D341Med (cell line): ENCODE measurements around the gene PRPF38B.

ENCODE experiments used
- DNase-seq: peaks from one replicate; pipeline ENCODE4 v3.0.0; 2012; ENCODE audit warnings: low spot score

The PRPF38B gene

DNA sequence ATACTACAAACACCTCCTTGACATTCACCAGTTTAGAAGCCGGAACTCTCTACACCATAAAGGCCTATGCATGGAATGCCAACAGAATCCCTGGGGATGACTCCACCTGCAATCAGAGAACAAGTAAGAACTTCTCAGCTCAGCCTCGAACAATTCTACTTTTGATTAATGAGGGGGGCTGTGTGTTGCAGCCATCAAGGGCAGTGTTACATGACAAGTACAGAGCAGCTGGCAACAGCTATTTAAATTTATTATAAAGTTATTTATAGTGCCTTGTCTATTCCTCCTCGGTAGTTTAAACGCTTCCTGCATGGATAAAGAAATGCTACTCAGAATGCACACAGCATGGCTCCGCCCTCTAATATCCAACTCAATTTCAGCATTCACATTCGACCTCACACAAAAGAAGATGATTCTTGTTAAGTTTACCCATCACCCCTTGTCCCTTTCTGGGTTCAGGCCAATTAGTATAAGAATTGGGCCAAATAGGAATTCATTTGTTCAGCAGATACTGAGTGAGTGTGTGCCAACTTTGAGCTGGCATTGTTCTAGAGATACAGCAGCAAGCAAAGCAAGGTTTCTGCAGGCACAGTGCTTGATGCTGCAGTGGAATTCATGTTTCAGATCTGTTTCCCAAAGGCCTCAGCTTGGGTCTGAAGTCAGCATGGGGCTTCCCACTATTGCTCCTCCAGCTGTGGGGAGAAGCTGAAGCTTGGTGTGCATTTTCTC lies 27.0 kb downstream of the PRPF38B start:
- DNase-seq: no peak

DNA sequence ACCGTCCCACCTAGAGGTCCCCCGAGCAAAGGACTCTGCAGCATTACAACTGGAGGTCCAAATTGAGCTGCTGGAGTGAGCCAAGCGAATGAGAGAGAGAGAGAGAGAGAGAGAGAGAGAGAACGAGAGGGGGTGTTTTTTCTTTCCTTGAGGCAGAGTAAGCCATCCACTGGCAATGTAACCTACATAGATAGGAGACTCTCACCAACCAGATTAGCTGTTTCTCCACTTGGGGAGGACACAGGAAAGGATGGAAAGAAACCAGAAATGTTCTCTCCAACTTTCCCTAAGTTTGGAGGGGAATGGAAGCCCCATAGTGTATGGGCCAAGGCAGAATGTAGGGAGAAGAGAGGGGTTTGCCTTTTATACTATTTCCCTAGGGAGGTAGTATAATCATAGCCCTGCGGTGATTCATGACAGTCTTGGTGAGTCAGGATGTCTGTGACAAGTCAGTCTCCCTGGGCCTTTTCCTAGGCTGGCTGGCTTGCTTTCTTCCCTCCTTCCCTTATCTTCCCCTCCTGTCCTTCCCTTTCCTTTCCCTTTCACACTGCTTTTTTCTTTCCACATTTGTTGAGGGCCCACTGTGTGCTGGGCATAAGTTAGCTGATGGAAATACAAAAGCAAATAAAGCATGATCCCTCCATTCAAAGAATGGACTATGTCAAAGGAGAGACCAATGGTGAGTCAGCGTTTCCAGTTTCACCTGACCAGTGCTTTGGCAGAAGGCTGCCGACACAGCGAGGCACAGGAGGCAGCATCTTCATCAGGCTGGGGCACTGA lies 27.7 kb downstream of the PRPF38B start:
- no peak for DNase-seq

DNA sequence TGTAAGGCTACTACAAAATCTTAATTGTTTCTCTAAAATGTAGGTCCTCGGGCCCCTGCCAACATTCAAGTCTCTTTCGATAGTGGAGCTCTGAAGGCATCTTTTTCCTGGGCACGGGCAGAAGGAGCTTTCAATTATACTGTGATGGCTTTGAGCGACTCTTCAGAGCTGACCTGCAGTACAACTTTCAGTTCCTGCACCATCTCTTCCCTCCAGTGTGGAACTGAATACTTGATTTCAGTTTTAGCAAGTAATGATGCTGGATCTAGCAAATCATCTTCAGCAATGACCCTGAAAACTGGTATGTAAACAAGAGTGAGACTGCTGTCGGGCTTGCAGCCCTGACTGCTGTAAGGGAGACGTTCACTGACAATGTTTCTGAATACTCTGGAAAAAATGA lies 30.2 kb downstream of the PRPF38B start:
- DNase-seq: no peak

DNA sequence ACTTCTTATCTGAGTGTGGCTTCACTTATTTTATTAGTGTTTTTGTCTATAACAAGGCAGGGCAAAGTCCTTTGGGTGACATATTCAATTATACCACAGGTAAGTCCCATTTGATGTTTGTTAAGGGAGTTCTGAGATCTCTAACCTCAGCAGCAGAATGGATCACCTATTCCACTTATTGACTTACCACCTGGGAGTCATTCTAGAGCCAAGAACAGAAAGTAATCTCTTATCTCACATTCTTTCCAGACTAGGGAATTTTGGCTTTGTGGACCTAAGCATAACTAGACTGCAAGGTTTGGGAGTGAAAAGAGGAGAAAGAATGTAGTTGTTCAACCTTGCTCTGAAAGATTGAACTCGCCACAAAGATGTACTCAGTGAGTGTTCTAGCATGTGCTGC lies 33.8 kb downstream of the PRPF38B start:
- DNase-seq: no peak

DNA sequence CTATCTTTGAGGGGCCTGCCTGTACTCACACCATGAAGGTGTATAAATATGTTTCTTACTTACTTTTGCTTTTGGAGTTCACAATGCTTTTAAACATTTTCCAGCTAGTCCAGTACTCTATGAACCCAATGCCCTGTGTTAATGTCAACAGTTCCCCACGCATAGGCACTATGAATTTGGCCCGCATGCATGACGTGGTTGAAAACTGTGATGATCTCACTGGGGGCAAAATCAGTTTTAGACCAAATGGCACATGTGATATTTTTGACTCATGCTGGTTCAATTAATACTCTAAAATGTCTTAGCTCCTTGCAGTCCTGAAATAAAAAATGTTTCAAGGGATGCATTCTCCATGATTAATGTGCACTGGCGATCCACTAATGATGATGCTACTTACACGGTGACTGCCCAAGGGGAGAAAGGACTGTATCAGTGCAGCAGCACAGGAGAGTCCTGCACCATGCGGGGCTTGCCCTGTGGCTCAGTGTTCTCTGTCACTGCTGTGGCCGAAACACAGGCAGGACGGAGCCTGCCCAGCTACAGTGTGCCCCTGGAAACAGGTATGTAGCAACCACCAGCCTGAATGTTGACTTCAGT lies 36.3 kb downstream of the PRPF38B start:
- no peak for DNase-seq

DNA sequence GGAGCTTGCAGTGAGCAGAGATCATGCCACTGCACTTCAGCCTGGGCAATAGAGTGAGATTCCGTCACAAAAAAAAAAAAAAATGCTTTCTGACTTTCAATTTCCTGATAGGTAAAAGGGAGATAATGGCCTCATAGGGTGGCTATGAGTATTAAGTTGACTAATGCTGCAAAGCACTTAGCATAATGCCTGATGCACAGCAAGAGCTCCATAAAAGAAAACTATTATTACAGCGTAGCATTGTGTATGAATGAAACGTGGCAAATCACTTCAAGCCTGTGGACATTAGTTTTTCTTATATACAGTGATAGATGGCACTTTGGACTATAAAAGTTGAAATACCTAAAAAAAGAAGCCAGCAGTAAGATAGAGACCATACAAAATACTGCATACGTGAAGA lies 37.4 kb downstream of the PRPF38B start:
- DNase-seq: no peak

DNA sequence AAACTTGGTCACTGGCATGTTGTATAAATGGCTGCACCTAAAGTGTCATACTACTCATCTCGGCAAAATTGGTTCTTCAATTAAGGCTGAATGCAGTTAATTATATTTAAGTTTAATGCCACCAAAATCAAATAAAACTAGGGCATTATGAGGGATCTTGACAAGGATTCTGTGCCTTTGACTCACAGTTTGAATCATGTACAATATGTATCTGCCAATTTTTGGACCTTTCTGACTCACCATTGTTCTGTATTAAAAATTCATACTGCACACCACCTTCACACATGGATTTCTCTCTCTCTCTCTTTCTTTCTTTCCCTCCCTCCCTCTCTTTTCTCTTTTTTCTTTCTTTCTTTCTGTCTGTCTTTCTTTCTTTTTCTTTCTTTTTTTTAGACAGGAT lies 40.3 kb downstream of the PRPF38B start:
- DNase-seq: no peak

DNA sequence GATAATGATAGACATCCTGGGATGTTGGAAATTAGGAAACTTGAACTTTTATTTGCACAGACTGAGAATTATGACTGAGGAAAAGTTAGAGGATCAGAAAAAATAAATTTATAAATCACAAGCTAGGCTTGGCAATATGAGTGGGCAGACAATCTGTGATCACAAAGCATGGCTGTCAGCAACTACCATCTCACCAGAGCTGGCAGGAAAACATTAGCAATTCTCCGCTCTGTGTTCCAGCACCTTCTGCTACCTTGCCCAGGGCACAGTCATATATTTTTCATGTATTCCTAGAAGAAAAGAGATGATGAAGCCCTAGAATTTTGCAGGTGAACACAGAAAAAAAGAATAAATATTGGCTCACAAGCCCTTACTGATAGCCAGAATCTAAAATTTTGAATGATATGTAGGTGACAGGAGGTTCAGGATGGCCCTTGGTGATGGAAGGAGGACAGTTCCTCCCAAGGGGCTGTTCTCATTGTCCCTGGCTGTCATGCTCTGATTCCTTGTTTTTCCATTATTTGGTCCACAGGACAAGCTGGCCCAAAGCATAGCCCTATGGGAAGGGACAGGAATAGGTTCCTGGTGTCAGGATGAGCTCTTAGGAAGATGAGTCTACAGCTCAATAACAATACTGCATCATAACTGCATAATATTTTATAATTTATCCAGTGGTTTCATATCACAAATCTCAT lies 42.2 kb downstream of the PRPF38B start:
- DNase-seq: no peak

DNA sequence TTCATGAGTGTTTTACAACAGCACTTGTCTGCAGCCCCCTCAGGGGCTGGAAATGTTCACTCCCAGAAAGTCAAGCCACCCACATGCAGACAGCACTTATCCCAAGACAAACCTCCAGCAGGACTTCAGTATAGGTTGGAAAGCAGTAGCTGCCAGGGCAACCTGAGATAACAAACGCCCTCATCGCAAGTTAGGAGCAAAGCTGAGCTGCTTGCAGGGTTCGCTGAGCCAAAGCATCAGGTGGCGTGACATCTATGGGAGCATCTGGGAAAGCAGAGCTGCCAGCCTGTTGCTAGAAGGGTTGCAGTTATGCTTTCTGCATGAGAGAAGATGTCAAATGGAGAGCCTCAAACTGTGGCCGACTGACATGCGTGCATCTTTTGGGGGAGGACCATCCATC lies 50.1 kb downstream of the PRPF38B start:
- no peak for DNase-seq

DNA sequence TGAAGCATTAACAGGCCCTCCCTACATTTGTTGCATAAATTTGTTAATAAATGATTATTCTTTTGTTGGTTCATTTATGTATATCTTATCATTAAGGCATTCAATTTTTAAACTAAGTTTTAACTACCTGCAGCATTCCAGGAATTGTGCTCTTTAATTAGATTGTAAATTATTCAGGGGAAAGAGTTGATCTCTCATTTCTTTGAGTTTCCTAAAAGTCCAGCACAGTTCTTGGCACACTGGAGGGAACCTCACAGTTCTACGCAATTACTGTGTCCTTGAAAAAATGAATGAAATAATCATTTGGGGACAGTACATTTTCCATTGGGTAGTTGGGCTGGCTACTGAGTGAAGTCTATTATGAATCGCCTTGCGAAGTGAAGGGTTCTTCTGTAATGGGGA lies 53.9 kb downstream of the PRPF38B start:
- no peak for DNase-seq

DNA sequence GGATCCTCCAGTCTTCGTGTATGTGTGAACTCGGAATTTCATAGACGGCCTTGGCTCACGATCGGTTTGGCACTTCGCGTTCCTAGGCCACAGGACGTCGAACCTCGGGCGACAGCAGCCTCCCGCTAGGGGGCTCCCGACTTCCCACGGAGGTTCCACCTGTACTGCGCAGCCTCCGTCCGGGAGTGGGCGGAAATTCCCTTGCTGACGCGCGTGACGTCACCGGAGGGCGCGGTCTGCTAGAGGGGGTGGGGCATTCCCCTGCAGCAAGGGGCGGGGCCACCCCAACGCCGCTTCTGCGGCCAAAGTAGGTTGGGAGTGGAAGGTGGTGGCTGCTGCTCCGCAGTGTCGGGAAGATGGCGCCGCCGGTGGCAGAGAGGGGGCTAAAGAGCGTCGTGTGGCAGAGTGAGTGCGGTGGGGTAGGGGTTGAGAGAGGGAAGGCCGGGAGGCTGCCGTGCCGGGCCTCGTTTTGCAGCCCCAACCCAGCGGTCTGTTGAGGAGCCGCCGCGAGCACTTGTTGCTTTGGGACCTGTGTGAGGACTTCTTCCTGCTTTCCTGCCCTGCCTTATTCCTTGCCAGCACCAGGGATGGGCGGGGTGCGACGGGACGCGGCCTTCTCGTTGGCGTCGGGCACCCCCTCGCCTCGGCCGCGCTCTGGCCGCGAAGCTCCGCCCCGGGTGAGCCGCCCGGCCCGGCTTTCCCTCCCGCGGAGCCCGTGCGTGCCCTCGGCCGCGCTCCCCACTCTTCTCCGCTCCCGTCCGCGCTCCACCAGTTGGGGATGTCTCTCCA lies 54.5 kb downstream of the PRPF38B start, which contains the start of gene STXBP3:
TSS of gene STXBP3 (plus strand) at position 293 of the 789 bp plus-strand sequence. CDS start at position 357, 64 bp downstream.
- DNase-seq: peak; percentile 96

DNA sequence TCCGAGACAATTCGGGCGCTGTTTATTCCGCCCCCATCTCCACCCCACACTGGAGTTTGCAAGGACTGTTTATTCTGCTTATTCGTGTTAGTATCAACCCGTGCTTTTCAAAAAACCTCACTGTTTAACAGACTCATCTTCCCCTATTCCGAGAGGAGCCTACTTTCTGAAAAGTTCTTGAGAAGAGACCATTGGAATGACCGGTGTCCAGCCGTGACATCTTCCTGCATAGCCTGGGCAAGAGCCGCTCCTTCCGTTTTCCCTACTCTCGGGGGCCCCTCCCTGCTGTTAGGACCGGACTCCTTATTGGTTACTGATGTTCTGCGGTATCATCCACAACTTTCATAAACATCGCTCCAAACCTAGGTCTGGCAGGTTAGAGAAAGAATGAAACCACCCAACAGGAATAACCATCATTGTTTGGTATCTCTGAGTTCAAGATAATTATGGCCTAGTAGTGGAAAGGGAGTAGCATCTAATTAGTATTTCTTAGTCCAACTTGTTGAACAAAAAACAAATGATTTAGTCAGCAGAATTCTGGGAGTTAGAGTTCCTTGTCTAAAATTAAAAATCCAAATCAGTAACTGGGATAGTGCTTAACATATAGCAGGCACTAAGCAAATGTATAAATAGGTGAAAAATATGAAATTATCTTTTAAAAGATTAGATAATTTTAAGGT lies 55.2 kb downstream of the PRPF38B start:
- DNase-seq: peak; percentile 54

DNA sequence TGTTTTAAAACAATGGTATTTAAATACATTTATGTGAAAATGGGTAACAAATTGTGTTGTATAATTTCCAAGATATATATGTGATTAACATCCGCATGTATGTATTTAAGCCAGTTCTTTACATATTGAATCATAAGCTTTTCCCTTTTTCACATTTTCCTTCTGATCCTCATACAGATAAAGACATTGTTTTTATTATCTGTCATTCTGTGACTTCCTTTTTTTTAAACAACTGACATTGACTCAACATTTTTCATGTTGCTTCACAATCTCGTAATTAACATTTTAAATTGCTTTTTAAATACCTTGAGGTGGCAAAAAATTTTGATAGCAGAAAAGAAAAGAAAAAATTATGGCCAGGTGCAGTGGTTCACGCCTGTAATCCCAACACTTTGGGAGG lies 55.8 kb downstream of the PRPF38B start:
- no peak for DNase-seq

DNA sequence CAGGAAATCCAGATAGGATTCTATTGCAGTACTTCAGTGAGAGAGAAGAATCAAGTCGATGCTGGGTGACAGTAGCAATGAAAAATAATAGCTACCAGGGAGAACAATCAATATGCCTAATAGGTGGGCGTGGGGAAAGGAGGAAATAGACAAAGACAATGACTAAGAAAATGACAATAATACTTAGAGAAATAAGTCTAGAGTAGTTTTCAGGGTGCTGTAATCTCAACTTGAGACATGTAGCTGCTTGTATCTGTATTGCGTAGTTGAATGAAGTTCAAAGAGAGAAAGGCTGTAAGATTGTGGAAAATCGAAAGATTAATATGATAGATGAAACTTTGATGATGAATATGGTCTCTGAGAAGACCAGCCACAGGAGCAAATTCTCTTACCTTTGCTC lies 57.0 kb downstream of the PRPF38B start:
- no peak for DNase-seq

DNA sequence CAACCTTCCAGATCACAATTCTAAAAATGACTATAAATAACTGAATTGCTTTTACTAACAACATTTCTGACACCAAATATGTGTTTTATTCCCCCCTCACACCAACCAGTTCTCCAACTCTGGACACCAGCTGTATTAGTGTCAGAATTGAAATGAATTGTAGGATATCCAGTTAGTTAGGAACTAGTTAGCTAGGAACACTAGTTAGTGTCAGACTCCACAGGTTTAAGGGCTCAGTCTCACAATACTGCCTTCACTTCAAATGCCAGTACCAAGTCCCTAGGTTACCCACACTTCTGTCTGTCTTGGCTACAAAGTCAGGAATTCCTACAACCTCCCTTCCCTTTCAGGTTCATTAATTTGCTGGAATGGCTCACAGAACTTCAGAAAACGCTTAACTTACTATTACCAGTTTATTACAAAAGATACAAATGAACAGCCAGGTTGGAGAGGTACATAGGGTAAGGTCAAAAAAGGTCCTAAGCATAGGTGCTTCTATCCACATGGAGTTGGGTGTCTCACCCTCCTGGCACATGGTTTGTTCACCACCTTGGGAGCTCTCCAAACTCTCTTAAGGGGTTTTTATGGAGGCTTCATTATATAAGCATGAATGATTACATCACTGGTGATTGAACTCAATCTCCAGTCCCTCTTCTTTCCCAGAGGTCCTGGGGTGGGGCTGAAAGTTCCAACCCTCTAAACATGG lies 58.5 kb downstream of the PRPF38B start:
- DNase-seq: no peak
